Measurements from ENCODE around the gene RASGEF1B.

The RASGEF1B gene

DNA sequence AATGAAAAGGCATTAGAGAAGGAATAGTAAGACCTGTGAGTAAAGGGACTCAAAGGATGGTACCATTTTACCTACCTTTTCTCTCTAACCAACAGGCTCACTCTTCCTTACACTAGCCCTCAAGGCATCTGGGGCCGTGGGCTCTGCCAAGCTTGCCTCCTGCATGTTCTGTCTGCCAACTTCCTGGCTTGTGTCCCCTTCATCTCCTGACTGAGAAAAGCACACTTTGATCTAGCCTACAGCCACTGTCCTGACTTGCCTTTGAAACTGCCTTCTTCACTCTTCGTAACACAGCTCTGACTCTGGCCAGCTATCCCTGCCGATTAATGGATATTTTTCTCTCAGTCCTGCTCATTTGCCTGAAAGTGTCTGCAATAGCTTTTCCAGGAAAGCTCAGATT, 76.5 kb downstream of the RASGEF1B start:
- DNase-seq (ENCODE audit: low spot score) = no peak

DNA sequence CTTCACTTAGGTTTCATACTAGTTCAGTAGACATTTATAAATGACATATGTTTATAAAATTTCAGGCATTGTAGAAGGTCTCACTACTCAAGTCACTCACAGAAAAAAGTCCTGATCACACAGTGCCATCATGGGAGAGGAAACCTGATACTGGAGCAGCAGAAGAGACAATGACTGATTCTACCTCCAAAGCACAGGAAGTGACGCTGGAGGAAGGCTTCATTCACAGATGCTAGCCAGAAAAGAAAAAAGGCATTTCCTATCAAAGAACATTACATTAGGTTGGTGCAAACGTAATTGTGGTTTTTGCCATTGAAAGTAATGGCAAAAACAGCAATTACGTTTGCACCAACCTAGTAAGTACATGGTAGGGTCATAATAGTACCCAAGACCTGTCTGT, 79.5 kb downstream of the RASGEF1B start:
- no peak for DNase-seq (ENCODE audit: low spot score)

DNA sequence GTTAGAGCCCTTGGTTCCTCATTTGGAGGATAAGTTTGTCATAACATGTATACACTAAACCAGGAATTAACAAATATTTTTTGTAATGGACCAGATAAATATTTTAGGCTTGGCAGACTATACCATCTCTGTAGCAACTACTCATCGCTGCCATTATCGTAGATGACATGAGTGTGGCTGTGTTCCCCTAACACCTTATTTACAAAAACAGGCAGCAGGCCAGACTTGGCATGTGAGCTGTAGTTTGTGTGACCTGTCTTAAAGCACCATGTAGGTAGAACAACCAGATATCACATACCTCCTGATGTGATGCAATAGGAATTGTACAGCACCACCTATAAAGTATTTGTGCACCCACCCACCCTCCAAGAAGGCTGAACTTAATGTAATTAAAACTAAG, 82.0 kb downstream of the RASGEF1B start:
- no peak for DNase-seq (ENCODE audit: low spot score)

DNA sequence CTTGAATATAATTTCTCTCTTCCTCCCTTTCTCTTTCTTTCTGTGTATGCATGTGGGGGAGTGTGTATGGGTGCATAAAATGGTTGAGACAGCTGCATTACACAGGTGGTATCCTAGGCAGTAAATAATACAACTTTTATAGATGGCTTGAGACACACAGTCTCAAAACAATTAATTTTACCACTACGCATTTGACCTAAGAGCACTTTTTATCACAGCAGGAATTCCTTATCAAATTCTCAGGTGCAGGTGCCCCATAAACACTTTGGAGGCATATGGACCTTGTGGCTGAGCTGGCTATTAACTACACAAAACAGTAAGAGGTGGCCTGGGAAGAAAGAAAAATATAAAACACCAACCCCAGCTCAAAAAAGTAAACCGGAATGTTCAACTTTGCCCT, 91.3 kb downstream of the RASGEF1B start:
- no peak for DNase-seq (ENCODE audit: low spot score)

DNA sequence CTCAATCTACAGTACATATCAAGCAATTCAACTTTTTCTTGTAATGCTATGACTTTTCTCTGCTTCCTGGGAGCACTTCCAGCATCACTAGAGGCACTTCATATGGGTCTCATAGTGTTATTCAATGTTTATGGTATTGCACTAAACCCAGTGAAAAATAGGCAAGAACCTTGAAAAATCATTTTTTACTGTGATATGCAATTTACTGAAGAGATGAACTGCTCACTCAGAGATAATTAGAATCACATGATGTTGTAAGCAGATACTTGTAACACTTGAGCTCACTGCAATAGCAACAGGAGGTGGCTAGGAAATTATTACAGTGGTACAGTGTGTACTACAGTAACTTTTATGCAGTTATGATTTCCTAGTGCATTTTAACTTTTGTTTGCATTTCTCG, 93.3 kb downstream of the RASGEF1B start:
- DNase-seq (ENCODE audit: low spot score) = no peak

DNA sequence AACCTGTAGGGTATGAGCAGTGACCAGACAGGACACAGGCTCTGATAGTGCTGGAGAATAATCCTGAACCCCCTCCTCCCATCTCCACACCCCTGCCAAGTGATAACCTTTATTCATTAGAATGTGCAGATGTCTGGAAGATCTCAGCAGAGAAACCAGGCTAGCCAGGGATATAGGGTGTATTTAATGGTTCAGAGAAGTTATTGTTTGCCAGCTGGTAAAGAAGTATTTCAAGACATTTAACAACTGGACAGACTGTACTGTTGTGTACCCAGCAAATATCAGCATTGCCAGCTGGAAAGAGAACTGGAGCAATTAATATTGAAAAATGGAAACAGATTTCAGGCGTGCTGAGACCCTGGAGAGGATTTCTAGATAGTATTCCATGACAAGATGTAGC, 94.5 kb downstream of the RASGEF1B start:
- DNase-seq (ENCODE audit: low spot score) = no peak

DNA sequence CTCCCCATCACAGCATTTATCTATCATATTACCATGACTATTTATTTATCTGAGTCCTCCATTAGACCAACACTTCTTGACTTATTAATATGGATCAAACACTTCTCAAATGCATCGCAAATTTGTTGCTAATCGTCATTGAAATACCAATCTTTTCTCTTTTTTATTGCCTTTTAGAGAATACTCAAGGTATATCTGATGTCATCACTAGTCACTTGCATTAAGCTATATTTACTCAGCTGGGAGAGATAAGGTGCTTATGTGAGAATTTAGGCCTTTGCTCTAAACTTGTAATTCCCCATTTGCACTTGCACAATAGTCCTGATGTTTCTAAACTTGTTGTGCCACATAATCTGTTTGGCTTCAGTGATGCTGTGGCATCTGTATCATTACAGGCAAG, 95.0 kb downstream of the RASGEF1B start:
- DNase-seq (ENCODE audit: low spot score) = no peak
